ENCODE measurements around the gene ABLIM3. TPM values are rescaled to one million over a fixed set of nuclear protein-coding genes. Genes with fewer than 3 reads are reported as not detected.

Gene ABLIM3
- total RNA-seq, 1 donor from 2014 or later, result not detected

GRCh38 chr5:149127394-149127955 lies 13.8 kb upstream of the ABLIM3 start:
- Mint-ChIP-seq H3K27me3 (peaks cover 6% of the 10 kb centered on the region), H3K36me3 (ENCODE audit: low read depth) (no peaks in the 10 kb centered on the region), H3K27ac (no peak overlapping the region), H3K4me1 (no peaks in the 10 kb centered on the region), H3K4me3 (no peak overlapping the region), H3K9me3 (no peaks in the 10 kb centered on the region)
- POLR2A ChIA-PET, result no interaction called here
- ATAC-seq (ENCODE audit: low read depth) (no peak), DNase-seq (no peak)
- intact Hi-C loops (cut with micrococcal nuclease), result no loop called here
- TF ChIP-seq CTCF (IDR thresholded peaks at IDR 0.05), result no peak
- CTCF ChIA-PET, result interaction anchor here (1.8 kb wide), 1 partner anchor 13 kb away, joined by 5 read pairs; no protein-coding TSS in a partner anchor

- DNase-seq, result no peak
- H3K4me1 Mint-ChIP-seq, result no peaks in the 10 kb centered on the region
- no peak for TF ChIP-seq CTCF (IDR thresholded peaks at IDR 0.05)
- peaks cover 6% of the 10 kb centered on the region for H3K27me3 Mint-ChIP-seq
- no peak overlapping the region for H3K4me3 Mint-ChIP-seq
- no peak overlapping the region for H3K27ac Mint-ChIP-seq
- intact Hi-C loops (cut with micrococcal nuclease), result no loop called here
- H3K9me3 Mint-ChIP-seq, result no peaks in the 10 kb centered on the region
- ChIA-PET POLR2A (no interaction called here), CTCF (no interaction called here)
- no peaks in the 10 kb centered on the region for H3K36me3 Mint-ChIP-seq (ENCODE audit: low read depth)
- ATAC-seq (ENCODE audit: low read depth), result no peak
These were observed 13.0 kb upstream of the ABLIM3 start for GRCh38 chr5:149128023-149128875.

- TF ChIP-seq CTCF (IDR thresholded peaks at IDR 0.05), result no peak
- POLR2A ChIA-PET, result no interaction called here
- Mint-ChIP-seq H3K4me3 (no peak overlapping the region), H3K27ac (no peak overlapping the region), H3K27me3 (peaks cover 6% of the 10 kb centered on the region), H3K9me3 (no peaks in the 10 kb centered on the region), H3K4me1 (no peaks in the 10 kb centered on the region), H3K36me3 (ENCODE audit: low read depth) (no peaks in the 10 kb centered on the region)
- no peak for ATAC-seq (ENCODE audit: low read depth)
- intact Hi-C loops (cut with micrococcal nuclease), result no loop called here
- CTCF ChIA-PET, result interaction anchor here (1.2 kb wide), 1 partner anchor 13 kb away, joined by 3 read pairs; the partner anchor contains the start of gene ABLIM3
- DNase-seq, result no peak
These were observed 12.1 kb upstream of the ABLIM3 start for GRCh38 chr5:149129181-149129580.

GRCh38 chr5:149130121-149130914 lies 11.0 kb upstream of the ABLIM3 start:
- Mint-ChIP-seq H3K27me3 (peaks cover 6% of the 10 kb centered on the region), H3K27ac (no peak overlapping the region), H3K4me1 (no peaks in the 10 kb centered on the region), H3K36me3 (ENCODE audit: low read depth) (no peaks in the 10 kb centered on the region), H3K9me3 (no peaks in the 10 kb centered on the region), H3K4me3 (no peak overlapping the region)
- DNase-seq (no peak), ATAC-seq (ENCODE audit: low read depth) (no peak)
- CTCF ChIA-PET, result interaction anchor here (1.2 to 1.4 kb wide), 2 partner anchors 12 to 16 kb away, joined by 3 to 4 read pairs; partner anchors contain the start of gene ABLIM3
- intact Hi-C loops (cut with micrococcal nuclease), result loop anchor here (10.0 kb wide), 1 partner anchor 434 kb away; no protein-coding TSS in a partner anchor
- TF ChIP-seq CTCF (IDR thresholded peaks at IDR 0.05), result no peak
- POLR2A ChIA-PET, result no interaction called here

GRCh38 chr5:149132474-149132873 lies 8.8 kb upstream of the ABLIM3 start:
- no peak for TF ChIP-seq CTCF (IDR thresholded peaks at IDR 0.05)
- no peaks in the 10 kb centered on the region for H3K4me1 Mint-ChIP-seq
- H3K9me3 Mint-ChIP-seq, result no peaks in the 10 kb centered on the region
- DNase-seq (no peak), ATAC-seq (ENCODE audit: low read depth) (no peak)
- no peak overlapping the region for H3K4me3 Mint-ChIP-seq
- intact Hi-C loops (cut with micrococcal nuclease), result loop anchor here (10.0 kb wide), 1 partner anchor 432 kb away; no protein-coding TSS in a partner anchor
- H3K27me3 Mint-ChIP-seq, result peaks cover 15% of the 10 kb centered on the region
- POLR2A ChIA-PET, result no interaction called here
- H3K36me3 Mint-ChIP-seq (ENCODE audit: low read depth), result no peaks in the 10 kb centered on the region
- CTCF ChIA-PET, result no interaction called here
- no peak overlapping the region for H3K27ac Mint-ChIP-seq

All from activated B cell treated with CpG ODN at 0.5 μM for 24 hours (primary cell).